ENCODE measurements around the gene LBHD2.

- TF ChIP-seq POLR2A (IDR thresholded peaks at IDR 0.05; ENCODE audit: low read depth, low read length) = no peak
- no peak for TF ChIP-seq MEF2B (IDR thresholded peaks at IDR 0.05; ENCODE audit: partially characterized antibody, poor library complexity, severe bottlenecking)
- no peak for TF ChIP-seq TAF1 (IDR thresholded peaks at IDR 0.05; ENCODE audit: borderline replicate concordance, low read depth, low read length)
- TF ChIP-seq MAX (IDR thresholded peaks at IDR 0.05; ENCODE audit: low read depth, low read length) = no peak
- no peak for TF ChIP-seq ATF2 (IDR thresholded peaks at IDR 0.05; ENCODE audit: low read length)
- no peak for TF ChIP-seq SREBF1 (IDR thresholded peaks at IDR 0.05; ENCODE audit: low read length)
- no peak for TF ChIP-seq RFX5 (IDR thresholded peaks at IDR 0.05; ENCODE audit: low read depth, low read length)
- no peak for TF ChIP-seq CUX1 (IDR thresholded peaks at IDR 0.05; ENCODE audit: insufficient replicate concordance, low read depth, low read length)
- TF ChIP-seq MLLT1 (IDR thresholded peaks at IDR 0.05) = no peak
Measured at GRCh38 chr14:103129301-103130016, 45.4 kb downstream of the LBHD2 start.
